Neural cell (in vitro differentiated cells): ENCODE data around the gene GNG4.

Source experiments
- POLR2AphosphoS5 ChIP-seq: IDR thresholded peaks from 2 replicates; pipeline ENCODE4 v1.6.1; 2012
- RAD21 ChIP-seq: fragments of 450-650 bp; conservative IDR thresholded peaks from 2 replicates; pipeline ENCODE4 v1.6.1; 2014; ENCODE audit warnings: antibody characterized with exemption, mild to moderate bottlenecking, moderate library complexity
- TF ChIP-seq, protein P1 (sequence below): fragments of 450-650 bp; IDR thresholded peaks from 2 replicates; pipeline ENCODE4 v1.5.1; 2014; ENCODE audit warnings: antibody characterized with exemption, mild to moderate bottlenecking, moderate library complexity; ENCODE audit not compliant: poor library complexity, severe bottlenecking

DNA sequence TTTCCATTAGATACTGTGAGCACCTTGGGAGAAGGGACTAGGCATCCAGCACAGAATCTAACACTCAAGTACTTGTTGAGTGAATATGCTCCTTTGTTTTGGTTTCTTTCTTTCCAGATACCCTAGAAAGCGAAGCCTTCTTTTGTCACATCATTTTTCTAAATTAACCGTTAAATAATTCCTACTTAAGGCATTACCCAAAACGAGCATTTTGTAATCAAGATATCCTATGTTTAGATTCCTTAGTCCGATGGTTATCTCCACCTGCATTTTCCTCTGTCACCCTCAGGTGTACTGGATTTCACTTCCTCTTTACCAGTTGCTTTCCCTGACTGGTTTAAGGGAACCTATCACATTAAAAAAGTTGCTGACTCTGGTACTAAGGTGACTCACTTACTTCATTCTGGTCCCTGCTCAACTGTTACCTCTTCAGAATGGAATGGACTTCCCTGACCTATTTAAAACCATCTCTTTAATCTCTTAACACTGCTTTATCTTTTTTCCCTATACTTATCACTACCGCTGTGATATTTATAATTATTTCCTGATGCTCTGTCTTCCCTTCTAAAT, 148.5 kb downstream of the GNG4 start:
- TF ChIP-seq POLR2AphosphoS5 (no peak), RAD21 (no peak)
- TF ChIP-seq, protein P1, sequence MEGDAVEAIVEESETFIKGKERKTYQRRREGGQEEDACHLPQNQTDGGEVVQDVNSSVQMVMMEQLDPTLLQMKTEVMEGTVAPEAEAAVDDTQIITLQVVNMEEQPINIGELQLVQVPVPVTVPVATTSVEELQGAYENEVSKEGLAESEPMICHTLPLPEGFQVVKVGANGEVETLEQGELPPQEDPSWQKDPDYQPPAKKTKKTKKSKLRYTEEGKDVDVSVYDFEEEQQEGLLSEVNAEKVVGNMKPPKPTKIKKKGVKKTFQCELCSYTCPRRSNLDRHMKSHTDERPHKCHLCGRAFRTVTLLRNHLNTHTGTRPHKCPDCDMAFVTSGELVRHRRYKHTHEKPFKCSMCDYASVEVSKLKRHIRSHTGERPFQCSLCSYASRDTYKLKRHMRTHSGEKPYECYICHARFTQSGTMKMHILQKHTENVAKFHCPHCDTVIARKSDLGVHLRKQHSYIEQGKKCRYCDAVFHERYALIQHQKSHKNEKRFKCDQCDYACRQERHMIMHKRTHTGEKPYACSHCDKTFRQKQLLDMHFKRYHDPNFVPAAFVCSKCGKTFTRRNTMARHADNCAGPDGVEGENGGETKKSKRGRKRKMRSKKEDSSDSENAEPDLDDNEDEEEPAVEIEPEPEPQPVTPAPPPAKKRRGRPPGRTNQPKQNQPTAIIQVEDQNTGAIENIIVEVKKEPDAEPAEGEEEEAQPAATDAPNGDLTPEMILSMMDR = no peak
